H9 (cell line): Measurements from ENCODE around the gene ADAMTS2. TPM values are rescaled to one million over a fixed set of nuclear protein-coding genes. Genes with fewer than 3 reads are reported as not detected.

Source experiments
- DNase-seq: peaks from one replicate; pipeline ENCODE4 v3.0.0-alpha.2; 2017
- H2AFZ ChIP-seq: one replicate; pipeline ENCODE4 v1.6.1; 2013; ENCODE audit warnings: mild to moderate bottlenecking, low read length, control low read depth, moderate library complexity
- H2AK5ac ChIP-seq: 2 replicates; pipeline ENCODE4 v1.6.1; 2013; ENCODE audit warnings: low read length, control low read depth, mixed read lengths; ENCODE audit not compliant: insufficient read length
- H2BK120ac ChIP-seq: one replicate; pipeline ENCODE4 v1.6.1; 2013; ENCODE audit warnings: low read depth, mild to moderate bottlenecking, low read length, control low read depth, inconsistent platforms; ENCODE audit not compliant: poor library complexity, severe bottlenecking
- H2BK12ac ChIP-seq: 2 replicates; pipeline ENCODE4 v1.6.1; 2013; ENCODE audit warnings: low read length, control low read depth, mixed read lengths, low read depth; ENCODE audit not compliant: insufficient read length
- H2BK15ac ChIP-seq: 2 replicates; pipeline ENCODE4 v1.6.1; 2013; ENCODE audit warnings: low read depth, low read length, control low read depth
- H2BK20ac ChIP-seq: one replicate; pipeline ENCODE4 v1.6.1; 2013; ENCODE audit warnings: low read depth, mild to moderate bottlenecking, low read length, control low read depth, inconsistent platforms; ENCODE audit not compliant: poor library complexity, severe bottlenecking
- H2BK5ac ChIP-seq: 2 replicates; pipeline ENCODE4 v1.6.1; 2013; ENCODE audit warnings: low read length, control low read depth, mixed read lengths; ENCODE audit not compliant: insufficient read length
- H3K14ac ChIP-seq: 2 replicates; pipeline ENCODE4 v1.6.1; 2013; ENCODE audit warnings: low read length, control low read depth; ENCODE audit not compliant: insufficient read depth
- H3K18ac ChIP-seq: 2 replicates; pipeline ENCODE4 v1.6.1; 2013; ENCODE audit warnings: low read depth, mild to moderate bottlenecking, mixed read lengths, low read length, control low read depth; ENCODE audit not compliant: insufficient read length
- H3K23ac ChIP-seq: 2 replicates; pipeline ENCODE4 v1.6.1; 2013; ENCODE audit warnings: low read length, control low read depth, mixed read lengths, low read depth; ENCODE audit not compliant: insufficient read length
- H3K23me2 ChIP-seq: 2 replicates; pipeline ENCODE4 v1.6.1; 2013; ENCODE audit warnings: low read depth, mild to moderate bottlenecking, mixed read lengths, low read length, control low read depth; ENCODE audit not compliant: insufficient read length, poor library complexity, severe bottlenecking
- H3K27ac ChIP-seq: 2 replicates; pipeline ENCODE4 v1.5.1; 2013; ENCODE audit warnings: low read length, control low read depth, mixed read lengths, low read depth; ENCODE audit not compliant: insufficient read length
- H3K27me3 ChIP-seq: 2 replicates; pipeline ENCODE4 v1.6.1; 2013; ENCODE audit warnings: low read length, control low read depth, inconsistent platforms; ENCODE audit not compliant: insufficient read depth
- H3K4ac ChIP-seq: 2 replicates; pipeline ENCODE4 v1.6.1; 2013; ENCODE audit warnings: low read depth, mild to moderate bottlenecking, control low read depth, inconsistent platforms, low read length, moderate library complexity
- H3K4me1 ChIP-seq: 2 replicates; pipeline ENCODE4 v1.6.1; 2013; ENCODE audit warnings: low read length, control low read depth, inconsistent platforms; ENCODE audit not compliant: insufficient read depth
- H3K4me2 ChIP-seq: 2 replicates; pipeline ENCODE4 v1.6.1; 2013; ENCODE audit warnings: low read length, control low read depth, mixed read lengths; ENCODE audit not compliant: insufficient read length, insufficient read depth
- H3K56ac ChIP-seq: 2 replicates; pipeline ENCODE4 v1.6.1; 2013; ENCODE audit warnings: low read depth, mild to moderate bottlenecking, mixed read lengths, low read length, control low read depth; ENCODE audit not compliant: insufficient read length
- H3K79me1 ChIP-seq: 2 replicates; pipeline ENCODE4 v1.6.1; 2013; ENCODE audit warnings: low read depth, mild to moderate bottlenecking, moderate library complexity, low read length, control low read depth, inconsistent platforms; ENCODE audit not compliant: insufficient read depth, poor library complexity, severe bottlenecking
- H3K79me2 ChIP-seq: 2 replicates; pipeline ENCODE4 v1.6.1; 2013; ENCODE audit warnings: low read length, control low read depth, inconsistent platforms; ENCODE audit not compliant: insufficient read depth
- H3K9ac ChIP-seq: 2 replicates; pipeline ENCODE4 v1.6.1; 2013; ENCODE audit warnings: low read length, control low read depth, mixed read lengths; ENCODE audit not compliant: insufficient read length; ENCODE audit errors: extremely low read depth
- H3K9me3 ChIP-seq: one replicate; pipeline ENCODE4 v1.6.1; 2013; ENCODE audit warnings: low read depth, low read length, inconsistent platforms; ENCODE audit not compliant: control insufficient read depth
- H3T11ph ChIP-seq: one replicate; pipeline ENCODE4 v1.6.1; 2013; ENCODE audit warnings: mild to moderate bottlenecking, low read length, control low read depth, inconsistent platforms
- H4K20me1 ChIP-seq: one replicate; pipeline ENCODE4 v1.6.1; 2013; ENCODE audit not compliant: control insufficient read depth, insufficient read length, insufficient read depth
- H4K5ac ChIP-seq: 2 replicates; pipeline ENCODE4 v1.6.1; 2013; ENCODE audit warnings: low read depth, mild to moderate bottlenecking, mixed read lengths, low read length, control low read depth; ENCODE audit not compliant: insufficient read length
- H4K8ac ChIP-seq: replicated peaks from 2 replicates; pipeline ENCODE4 v1.6.1; 2013; ENCODE audit warnings: low read length, control low read depth, mixed read lengths, low read depth; ENCODE audit not compliant: insufficient read length
- H4K91ac ChIP-seq: 2 replicates; pipeline ENCODE4 v1.6.1; 2013; ENCODE audit warnings: low read depth, mild to moderate bottlenecking, moderate library complexity, mixed read lengths, low read length, control low read depth; ENCODE audit not compliant: insufficient read length
- H3K27ac Mint-ChIP-seq, 3 experiments: 2 replicates in 2 of 3; 3 replicates in 1 of 3; pipeline ENCODE4 v1.8.0; 2020 to 2021; ENCODE audit warnings: mixed read lengths in 3 of 3, mild to moderate bottlenecking in 1 of 3, moderate library complexity in 1 of 3
- H3K27me3 Mint-ChIP-seq: 2 replicates; pipeline ENCODE4 v1.8.0; 2021; ENCODE audit warnings: low read depth, mild to moderate bottlenecking, moderate library complexity, mixed read lengths
- H3K36me3 Mint-ChIP-seq, 3 experiments: 2 replicates in 2 of 3; 3 replicates in 1 of 3; pipeline ENCODE4 v1.8.0; 2020 to 2021; ENCODE audit warnings: low read depth in 3 of 3, mixed read lengths in 3 of 3; ENCODE audit not compliant: insufficient read depth in 1 of 3
- H3K4me1 Mint-ChIP-seq, 2 experiments: 2 replicates each; pipeline ENCODE4 v1.8.0; 2020; ENCODE audit warnings: mixed read lengths in 2 of 2
- H3K4me3 Mint-ChIP-seq, 2 experiments: 2 replicates in 1 of 2; 3 replicates in 1 of 2; pipeline ENCODE4 v1.8.0; 2020 to 2021; ENCODE audit warnings: mild to moderate bottlenecking in 2 of 2, mixed read lengths in 2 of 2, moderate library complexity in 1 of 2
- H3K9me3 Mint-ChIP-seq, 2 experiments: 2 replicates in 1 of 2; 3 replicates in 1 of 2; pipeline ENCODE4 v1.8.0; 2020; ENCODE audit warnings: mild to moderate bottlenecking in 2 of 2, mixed read lengths in 2 of 2, moderate library complexity in 1 of 2
- CTCF ChIP-seq: fragments of 200-600 bp; sonication (generic); conservative IDR thresholded peaks from 3 replicates; pipeline ENCODE4 v1.8.0; 2021; ENCODE audit warnings: antibody characterized with exemption, mild to moderate bottlenecking
- WGBS: extraction: QIAGEN DNeasy Blood & Tissue Kit; methylation state at CpG from one replicate; pipeline ENCODE4 v1.1.7; 2013; ENCODE audit warnings: missing lambda C conversion rate, low lambda C conversion rate, mixed read lengths; ENCODE audit not compliant: insufficient read length; ENCODE audit errors: extremely low coverage; 5-methylcytosine and 5-hydroxymethylcytosine counted together
- total RNA-seq: library from RNA; stranded (reverse); gene quantifications from 2 replicates; pipeline ENCODE4 v1.2.1, GENCODE V29; 2021

The ADAMTS2 gene
- total RNA-seq, 1 experiment from 2014 or later: 5.4 TPM

- Histone ChIP-seq H4K5ac (no peak overlapping the region), H3K27me3 (no peaks in the 10 kb centered on the region), H3T11ph (no peak overlapping the region), H3K79me2 (no peaks in the 10 kb centered on the region), H2AFZ (no peak overlapping the region), H2BK12ac (no peak overlapping the region), H2BK20ac (no peak overlapping the region), H4K91ac (no peak overlapping the region), H3K4ac (no peak overlapping the region), H4K20me1 (no peaks in the 10 kb centered on the region), H3K79me1 (no peaks in the 10 kb centered on the region), H3K4me1 (no peaks in the 10 kb centered on the region), H2BK5ac (no peak overlapping the region), H3K4me2 (no peak overlapping the region), H3K9ac (no peak overlapping the region), H3K9me3 (no peaks in the 10 kb centered on the region), H2BK15ac (no peak overlapping the region), H3K56ac (no peak overlapping the region), H3K23ac (no peak overlapping the region), H3K14ac (no peak overlapping the region), H3K18ac (no peak overlapping the region), H2AK5ac (no peak overlapping the region), H2BK120ac (no peak overlapping the region), H4K8ac (no peak overlapping the region), H3K27ac (no peak overlapping the region), H3K23me2 (no peaks in the 10 kb centered on the region)
- peak; percentile 61 for DNase-seq
- WGBS: no CpG with 5 or more reads among the region's 7 CpGs
- Mint-ChIP-seq H3K27me3 (peaks cover 10% of the 10 kb centered on the region), H3K36me3 (peaks cover 0 to 2% (median 0%) of the 10 kb centered on the region in 3 experiments; a peak in 2 of 7 replicates), H3K4me3 (no peak overlapping the region), H3K27ac (no peak overlapping the region), H3K4me1 (no peaks in the 10 kb centered on the region), H3K9me3 (no peaks in the 10 kb centered on the region; a peak in 2 of 5 replicates)
- peak; percentile 67 for TF ChIP-seq CTCF
These were observed 201.8 kb downstream of the ADAMTS2 start for GRCh38 chr5:179143446-179143845.
